GM12874 (cell line): ENCODE measurements around the gene BCL11A.

Source experiments
- TF ChIP-seq, protein P1 (sequence below): IDR thresholded peaks from 2 replicates; pipeline ENCODE4 v1.5.1; 2011; ENCODE audit warnings: low read depth, mild to moderate bottlenecking, control low read depth, low read length, moderate library complexity; ENCODE audit not compliant: insufficient read depth

BCL11A gene

DNA sequence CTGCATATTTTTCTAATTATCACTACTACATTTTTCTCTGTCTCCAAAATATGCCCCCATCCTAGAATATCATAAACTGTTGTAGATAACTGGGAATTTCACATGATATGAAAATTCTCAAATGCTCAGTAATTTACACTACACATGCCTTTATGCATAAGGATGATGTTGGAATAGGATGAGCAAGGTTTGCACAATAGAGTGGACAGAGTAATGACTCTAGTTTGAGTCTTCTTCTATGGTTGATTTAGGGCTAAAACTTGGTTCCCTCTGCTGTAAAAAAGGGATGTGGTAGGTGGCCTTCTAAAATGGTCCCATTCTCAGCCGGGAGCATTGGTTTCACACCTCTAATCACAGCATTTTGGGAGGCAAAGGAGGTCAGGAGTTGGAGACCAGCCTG lies 129.9 kb downstream of the BCL11A start:
- TF ChIP-seq, protein P1, sequence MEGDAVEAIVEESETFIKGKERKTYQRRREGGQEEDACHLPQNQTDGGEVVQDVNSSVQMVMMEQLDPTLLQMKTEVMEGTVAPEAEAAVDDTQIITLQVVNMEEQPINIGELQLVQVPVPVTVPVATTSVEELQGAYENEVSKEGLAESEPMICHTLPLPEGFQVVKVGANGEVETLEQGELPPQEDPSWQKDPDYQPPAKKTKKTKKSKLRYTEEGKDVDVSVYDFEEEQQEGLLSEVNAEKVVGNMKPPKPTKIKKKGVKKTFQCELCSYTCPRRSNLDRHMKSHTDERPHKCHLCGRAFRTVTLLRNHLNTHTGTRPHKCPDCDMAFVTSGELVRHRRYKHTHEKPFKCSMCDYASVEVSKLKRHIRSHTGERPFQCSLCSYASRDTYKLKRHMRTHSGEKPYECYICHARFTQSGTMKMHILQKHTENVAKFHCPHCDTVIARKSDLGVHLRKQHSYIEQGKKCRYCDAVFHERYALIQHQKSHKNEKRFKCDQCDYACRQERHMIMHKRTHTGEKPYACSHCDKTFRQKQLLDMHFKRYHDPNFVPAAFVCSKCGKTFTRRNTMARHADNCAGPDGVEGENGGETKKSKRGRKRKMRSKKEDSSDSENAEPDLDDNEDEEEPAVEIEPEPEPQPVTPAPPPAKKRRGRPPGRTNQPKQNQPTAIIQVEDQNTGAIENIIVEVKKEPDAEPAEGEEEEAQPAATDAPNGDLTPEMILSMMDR, result no peak

DNA sequence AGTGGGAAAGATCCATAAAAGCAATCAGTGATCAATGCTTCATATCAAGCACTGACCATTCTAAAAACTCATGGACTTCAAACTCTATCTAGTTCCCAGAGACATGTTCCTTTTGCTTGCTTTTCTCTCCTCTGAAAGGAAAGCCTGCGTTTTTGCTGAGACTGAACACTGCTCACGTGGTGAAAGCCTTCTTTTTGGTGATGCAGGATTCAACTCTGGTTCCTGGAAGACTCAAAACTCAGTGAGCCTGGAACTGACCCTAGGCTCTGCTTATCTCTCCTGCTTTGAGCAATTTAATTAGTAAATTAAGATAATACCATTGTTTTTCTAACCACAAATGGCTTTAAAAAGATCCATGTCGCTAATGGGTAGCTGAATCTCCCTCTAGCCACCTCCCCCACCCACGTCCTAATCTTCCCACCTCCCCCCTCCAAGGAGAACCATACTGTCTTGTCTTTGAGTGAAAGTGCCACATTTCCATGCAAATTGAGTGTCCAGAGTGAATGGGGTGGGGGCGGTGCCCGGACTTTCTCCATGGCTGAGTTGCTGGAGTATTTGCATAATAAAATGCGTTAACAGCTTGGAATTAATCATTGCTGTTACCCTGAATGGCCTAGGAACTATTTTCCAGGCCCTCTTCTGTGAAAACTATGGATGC lies 130.5 kb downstream of the BCL11A start:
- TF ChIP-seq, protein P1, result no peak

DNA sequence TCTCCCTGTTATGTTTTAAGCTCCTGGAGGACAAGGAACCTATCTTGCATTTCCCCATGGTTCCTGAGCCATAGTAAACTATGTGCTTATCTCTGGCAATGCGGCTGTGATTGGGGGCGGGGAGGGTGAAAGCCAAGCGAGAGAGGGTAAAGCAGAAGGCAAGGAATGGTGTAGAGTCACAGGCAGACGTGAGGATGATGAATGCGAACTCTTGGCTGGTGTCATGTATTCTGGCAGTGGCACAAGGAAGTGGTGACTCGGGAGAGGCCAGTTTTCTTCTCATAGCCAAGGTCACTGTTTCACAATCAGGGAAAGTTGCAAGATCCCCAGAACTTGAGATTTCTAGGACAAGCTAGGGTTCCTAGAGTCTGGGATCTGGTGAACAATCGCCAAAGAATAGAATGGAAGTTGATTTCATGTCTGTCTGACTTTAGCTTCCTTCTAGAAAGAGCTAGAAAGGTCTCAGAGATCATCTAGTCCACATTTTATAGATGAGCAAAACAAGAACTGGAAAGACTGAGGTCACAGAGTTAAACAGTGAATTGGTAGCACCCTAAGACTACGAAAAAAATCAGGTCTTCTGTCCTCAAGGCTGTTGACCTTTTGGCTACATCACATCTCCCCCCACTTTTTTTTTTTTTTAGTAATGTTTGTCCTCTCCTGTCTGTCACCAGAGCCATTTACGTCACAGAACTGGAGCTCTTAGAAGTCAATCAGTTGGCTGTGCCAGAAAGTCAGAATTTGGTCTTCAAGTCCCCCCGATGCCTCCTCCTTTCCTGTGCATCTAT lies 137.0 kb downstream of the BCL11A start:
- TF ChIP-seq, protein P1, result no peak

DNA sequence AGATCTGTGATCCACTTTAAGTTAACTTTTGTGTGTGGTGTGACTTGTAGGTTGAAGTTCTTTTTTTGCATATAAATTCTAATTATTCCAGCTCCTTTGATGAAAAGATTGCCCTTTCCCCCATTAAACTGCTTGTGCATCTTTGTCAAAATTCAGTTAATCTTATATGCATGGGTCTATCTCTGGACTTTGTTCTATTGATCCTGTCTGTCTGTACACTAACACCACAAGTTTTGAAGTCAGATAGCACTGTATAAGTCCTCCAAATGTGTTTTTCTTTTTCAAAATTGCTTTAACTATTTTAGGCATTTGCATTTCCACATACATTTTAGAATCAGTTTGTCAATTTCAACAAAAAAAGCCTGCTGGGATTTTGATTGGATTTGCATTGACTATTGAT lies 137.6 kb downstream of the BCL11A start:
- TF ChIP-seq, protein P1, result no peak

DNA sequence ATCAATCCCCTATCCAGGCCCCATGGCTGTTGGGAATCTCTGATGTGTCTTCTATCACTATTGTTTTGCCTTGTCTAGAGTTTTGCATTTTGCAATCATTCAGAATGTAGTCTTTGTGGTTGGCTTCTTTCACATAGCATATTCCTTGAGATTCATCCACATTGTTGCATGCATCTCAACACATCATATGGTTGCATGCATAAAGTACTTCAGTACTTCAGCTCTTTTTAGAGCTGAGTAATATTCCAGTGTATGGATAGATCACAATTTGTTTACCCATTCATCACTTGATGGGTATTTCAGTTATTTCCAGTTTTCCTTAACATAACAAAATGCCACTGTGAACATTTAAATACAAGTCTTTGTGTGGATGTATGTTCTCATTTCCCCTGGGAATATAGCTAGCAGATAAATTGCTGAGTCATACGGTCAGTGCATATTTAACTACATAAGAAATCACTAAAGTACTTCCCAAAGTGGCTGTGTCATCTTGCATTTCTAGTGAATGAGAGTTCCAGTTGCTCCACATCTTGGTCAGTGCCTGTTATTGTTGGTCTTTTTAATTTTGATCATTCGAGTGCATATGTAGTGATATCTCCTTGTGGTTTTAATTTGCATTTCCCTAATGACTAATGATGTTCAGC lies 138.8 kb downstream of the BCL11A start:
- TF ChIP-seq, protein P1, result no peak

DNA sequence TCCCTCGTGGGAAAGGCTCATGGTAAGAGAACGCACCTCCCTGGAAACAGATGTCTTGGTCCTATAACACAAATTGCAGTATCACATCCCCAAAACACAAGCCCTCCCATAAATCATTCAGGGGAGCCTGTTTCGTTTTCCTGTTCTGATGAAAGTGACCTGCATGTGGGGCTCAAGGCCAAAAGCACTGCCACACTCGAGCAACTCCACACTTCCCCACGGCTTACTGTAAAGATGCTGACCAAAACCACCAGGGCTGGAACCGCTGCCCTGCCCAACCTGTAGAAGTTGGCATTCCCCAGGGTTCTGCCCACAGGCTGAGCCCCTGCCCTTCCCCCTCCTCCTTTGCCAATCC lies 139.7 kb downstream of the BCL11A start:
- TF ChIP-seq, protein P1, result no peak

DNA sequence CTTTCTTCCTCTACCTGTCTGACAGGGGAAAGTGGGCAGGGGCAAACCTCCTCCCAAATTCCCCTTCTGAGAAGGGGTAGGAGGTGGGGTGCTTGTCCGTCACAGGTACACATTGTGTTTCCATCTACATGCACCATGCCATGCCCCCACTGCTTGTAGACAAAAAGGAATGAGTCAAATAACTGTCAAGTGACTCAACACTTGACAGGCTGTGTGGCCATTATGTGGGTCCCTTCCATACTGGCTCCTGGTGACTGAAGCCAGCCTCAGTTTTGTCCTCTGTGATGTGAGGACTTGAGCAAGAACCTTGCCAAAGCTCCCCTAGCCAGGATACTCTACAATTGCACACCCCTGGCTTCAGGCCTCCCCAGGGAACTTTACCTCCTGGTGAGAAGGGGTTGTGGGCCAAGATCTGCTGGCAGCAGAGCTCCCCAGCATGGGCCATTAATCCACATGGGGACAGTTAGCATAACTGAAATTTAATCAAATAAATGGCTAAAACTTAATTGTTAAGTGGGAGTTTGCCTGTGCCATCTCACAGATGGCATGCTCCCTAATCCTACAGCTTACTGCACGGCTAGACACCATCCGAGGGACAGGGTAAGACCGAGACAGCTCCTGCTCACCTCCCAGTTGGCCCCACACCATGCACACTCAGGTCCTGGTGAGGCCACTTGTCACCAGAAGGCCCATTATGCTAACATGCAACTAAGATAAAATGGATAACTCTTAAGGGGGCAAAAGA lies 140.2 kb downstream of the BCL11A start:
- TF ChIP-seq, protein P1, result no peak
